NCI-H748 (cell line): ENCODE measurements around the gene SLC30A1.

Experiments used
- DNase-seq: peaks from one replicate; lab custom pipeline; 2025; ENCODE audit not compliant: unreplicated experiment; lab: John Stamatoyannopoulos, UW

SLC30A1 gene

DNA sequence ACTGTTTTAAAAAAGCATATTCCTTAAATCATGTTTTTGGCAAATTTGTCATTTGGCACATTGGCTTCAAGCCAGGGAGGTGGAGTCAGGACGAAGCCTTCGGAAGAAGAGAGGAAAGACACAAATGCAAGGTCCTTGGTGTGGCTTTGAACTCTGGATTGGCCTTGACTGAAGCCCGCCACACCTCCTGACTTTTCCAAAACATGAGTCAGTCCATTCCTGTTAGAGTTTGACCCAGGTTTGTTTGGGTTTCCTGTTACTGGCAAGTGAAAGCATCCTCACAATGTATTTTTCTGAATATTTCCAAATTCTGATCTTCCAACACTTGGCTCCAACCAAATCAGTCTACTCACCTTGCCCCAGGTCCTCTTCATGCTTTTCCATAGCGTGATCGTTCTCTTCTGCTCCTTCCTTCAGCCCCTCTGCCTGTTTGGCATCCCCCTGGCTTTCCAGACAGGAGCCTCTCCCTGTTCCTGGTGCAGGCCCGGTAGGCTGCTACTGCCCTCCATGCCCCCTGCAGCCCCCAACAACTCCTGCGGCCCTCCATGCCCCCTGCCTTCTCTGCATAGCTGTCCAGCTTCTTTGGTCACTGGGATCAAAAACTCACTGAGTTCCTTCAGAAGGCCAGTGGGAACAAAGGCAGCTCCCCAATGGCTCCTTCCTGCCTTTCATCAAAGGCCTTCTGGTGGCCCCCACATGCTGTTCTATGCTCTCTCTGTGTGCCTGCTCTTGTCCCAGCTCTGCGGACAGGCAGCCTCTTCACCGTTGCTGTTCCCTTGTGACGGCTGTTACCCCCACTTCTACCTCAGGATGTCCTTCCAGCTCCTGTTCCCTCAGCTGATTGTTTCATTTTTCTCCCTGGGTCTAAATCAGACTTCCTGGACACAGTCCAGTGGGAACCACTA, 30.4 kb upstream of the SLC30A1 start:
- no peak for DNase-seq

DNA sequence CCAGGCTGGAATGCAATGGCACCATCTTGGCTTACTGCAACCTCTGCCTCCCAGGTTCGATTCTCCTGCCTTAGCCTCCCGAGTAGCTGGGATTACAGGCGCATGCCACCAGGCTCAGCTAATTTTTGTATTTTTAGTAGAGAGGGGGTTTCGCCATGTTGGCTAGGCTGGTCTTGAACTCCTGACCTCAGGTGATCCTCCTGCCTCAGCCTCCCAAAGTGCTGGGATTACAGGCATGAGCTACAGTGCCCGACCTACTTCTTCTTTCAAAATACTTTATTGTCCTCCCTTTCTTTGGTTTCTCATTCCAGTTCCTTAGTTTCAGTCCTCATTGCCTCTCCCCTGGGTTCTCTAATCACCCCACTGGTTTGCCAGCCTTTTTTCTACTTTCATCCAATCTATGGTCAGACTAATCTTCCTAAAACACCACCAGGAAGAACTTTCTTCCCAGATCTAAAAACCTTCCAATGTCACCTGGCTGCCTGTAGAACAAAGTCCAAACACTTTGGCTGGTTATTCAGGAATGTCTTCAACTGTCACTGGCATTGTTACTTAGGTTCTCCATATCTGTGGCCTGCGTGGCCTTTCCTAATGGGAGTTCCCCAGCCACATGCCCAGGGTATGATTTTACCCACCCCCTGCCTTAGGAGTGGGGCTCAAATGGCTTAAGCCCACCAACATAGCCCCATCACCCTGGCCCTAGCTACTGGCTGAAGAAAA, 29.0 kb upstream of the SLC30A1 start:
- no peak for DNase-seq

DNA sequence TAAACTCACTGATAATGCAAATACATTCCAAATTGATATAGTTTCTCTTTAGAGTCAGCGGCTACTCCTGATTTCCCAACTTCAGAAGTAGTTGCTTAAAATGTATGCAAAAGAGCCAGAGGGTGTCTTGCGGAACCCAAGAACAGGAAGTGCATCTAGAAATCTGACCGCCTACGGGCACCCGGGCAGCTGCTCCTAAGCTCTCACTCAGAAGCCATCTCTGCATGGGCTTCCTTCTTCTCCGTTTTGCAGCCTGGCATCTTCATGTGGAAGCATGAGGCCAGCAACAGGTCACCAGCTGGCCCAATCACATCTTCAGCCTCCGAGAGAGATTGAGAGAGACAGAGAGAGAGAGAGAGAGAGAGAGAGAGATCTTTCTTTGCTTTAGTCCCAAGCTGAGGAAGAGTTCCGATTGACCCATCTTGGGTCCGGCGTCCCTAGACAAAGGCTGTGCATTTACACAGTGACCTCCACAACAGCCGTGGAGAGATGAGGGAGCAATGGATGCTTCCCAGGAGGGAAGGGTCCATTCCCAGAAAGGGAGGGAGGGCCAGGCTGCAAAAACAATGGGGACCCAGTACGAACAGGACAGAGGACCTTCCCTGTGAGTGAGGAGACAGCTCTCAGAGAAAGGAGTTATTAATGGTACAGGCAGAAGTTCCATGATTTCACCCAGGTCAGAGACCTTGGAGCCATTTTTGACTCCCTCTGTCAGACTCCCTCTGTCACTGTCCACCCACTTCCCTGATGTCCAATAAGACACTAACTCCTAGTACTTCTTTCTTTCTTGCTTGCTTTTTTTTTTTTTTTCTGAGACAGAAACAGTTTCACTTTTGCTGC, 28.2 kb upstream of the SLC30A1 start:
- no peak for DNase-seq

DNA sequence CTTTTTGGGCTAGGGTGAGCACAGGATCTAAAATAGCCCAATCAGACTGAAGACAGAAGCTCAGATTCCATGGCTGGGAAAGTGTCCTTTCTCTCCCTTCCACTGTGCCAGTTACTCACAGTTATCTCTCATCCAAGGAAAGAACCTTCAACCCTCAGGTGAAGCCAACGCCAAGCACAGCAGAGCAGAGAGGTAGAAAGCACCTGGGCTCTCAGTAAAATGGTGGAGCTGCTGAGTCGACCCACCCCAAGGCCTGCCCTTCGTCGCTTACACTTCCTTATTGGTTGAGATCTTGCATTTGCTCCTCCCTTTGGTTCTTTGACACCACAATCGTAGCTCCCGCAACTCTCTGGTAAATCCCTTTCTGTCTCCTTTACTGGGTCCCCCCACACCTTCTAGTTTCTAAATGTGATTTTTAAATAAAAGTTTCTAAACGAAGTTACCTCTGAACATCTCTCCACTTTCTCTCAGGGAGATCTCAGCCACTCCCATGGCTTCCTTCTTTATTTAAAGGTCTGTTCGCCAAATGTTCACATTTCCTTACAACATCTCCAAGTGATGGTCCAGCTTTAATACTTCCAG, 27.5 kb upstream of the SLC30A1 start:
- no peak for DNase-seq

DNA sequence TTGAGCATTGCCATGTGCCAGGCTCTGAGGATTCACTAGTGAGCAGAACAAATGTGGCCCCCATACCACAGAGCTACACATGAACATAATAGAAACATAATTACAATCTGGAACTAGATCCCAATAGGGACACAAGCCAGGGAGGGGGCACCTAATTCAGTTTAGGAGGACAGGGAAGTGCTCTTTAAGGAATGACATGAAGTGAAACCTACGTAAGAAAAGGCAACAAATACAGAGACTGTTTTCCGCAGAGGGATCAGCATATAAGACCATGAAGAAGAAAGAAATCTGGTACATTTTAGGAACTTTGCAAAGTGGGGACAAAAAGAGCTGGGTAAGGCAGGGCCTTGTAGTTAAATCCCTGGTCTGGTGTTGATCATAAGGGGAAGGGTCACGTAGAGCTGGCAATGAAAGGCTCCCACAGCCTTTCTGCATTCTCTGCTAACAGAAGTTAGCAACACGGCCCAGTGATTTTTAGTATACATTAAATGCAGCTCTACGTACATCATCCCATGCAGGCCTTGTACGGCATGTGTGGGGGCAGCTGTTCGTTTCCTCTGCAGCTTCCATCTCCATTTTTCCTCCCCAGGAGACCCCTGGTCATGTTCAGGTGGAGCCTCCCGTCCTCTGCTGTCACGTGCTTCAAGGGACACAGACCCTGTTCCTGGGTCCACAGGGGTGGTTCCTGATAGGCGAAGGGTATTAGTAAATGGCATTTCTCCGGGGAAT, 26.8 kb upstream of the SLC30A1 start:
- no peak for DNase-seq

DNA sequence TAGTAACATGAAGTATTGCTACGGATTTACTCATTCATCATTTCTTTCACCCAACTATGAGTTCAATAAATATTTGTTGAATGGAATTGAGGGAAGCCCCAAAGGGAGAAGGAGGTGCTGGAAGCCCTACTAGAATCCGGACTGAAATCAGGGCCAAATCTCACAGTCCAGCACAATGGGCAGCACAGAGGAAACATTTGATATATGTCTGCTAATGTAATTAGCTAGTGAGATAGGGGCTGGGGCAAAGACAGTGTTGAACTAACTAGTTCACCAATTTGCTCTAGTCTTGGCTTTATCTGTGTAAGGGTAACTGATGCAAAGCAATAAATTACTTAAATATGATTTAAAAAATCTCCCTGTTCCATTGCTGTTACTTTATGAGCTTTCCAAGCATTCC, 26.1 kb upstream of the SLC30A1 start:
- no peak for DNase-seq

DNA sequence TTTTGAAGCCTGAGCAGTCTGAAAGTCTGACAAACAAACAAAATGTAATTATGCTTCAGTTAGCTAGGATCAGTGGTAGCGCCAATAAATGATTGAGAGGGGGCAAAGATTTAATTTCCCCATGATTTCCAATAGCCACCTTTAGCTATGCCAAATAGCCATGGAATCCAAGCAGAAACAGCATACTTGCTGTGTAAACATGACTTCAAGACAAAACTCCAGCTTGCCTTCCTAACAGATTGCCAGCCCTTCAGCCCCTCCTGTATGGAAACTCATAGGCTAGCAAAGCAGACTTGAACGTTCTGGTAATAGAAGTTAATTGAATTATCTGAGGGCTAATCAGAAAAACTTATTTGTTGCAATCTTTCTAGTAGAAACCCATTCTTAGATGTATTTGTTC, 25.6 kb upstream of the SLC30A1 start:
- DNase-seq: no peak

DNA sequence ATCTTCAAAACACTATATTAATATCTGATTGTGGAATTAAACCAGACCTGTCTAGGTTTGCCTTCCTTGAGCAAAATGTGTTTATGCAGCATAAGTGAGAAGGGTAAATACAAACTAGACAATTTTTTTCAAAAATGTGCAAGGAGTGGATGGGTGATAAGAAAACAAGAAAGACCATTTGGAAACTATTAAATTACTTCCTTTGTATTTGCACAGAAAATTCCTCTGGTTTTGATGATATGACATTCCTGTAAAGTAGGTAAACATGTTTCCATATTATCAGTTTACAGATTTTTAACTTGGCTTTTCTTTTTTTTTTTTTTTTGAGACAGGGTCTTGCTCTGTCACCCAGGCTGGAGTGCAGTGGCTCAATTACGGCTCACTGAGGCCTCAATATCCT, 24.8 kb upstream of the SLC30A1 start:
- no peak for DNase-seq

DNA sequence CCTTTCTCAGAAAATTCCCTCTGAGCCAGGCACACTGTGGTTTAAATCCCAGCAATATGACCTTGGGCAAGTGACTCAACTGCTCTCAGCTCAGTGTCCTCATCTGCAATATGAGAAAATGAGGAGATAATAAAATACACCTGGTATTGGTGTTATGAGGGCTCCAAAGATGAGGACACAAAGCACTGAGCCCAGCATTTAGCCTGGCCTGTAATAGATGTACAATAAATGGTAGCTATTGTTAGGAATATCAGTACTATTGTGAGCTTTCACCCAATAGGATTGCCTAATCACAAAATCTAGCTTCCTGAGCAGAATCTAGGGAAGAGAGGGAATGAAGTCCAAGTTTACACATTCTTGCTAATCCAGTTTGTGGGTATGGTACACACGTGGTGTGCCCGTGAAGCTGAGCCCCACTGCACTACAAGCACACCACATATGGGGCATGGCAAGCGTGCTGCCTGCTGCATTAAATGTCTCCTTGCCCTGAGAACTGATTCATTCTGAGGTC, 24.3 kb upstream of the SLC30A1 start:
- DNase-seq: no peak

DNA sequence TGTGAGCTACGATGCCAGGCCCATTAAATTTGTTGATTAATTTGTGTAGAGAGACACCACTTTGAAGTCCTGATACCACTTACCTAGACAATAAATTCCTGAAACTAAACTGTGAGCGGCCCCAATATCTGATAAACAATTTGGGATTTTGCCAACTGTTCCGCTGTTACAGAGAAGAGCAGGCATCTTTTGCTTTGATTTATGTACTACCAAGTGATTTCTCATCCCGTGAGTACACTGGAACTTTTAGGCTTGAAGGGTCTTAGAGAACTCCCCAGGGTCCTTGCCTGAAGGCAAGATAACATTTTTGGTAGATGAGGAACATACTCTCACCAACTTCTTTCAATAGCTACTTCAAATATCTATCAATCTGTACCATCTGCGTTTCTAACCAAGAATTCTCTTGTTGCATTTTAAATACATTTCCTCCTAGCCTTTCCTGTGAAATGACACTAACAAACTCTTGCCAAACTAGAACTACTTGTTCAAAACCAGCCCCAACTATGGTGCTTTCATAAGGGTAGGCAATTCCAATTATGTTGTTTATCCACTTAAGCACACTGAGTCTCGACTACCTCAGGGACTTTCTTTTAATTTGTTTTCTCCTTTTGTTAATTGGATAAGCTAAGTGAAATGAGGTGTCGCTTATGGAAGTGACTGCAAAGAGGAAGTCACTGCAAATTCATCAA, 23.2 kb upstream of the SLC30A1 start:
- DNase-seq: no peak

DNA sequence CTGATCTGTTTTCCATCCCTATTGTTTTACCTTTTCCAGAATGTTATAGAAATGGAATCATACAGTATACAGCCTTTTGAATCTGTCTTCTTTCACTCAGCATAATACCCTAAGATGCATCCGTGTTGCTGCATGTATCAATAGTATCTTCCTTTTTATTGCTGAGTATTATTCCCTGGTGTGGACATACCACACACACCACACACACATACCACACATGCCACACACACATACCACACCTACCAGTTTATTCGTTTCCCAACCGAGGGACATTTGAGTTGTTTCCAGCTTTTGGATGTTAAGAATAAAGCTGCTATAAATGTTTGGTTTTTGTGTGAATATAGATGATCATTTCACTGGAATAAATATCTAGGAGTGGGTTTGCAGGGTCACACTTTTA, 22.2 kb upstream of the SLC30A1 start:
- DNase-seq: no peak

DNA sequence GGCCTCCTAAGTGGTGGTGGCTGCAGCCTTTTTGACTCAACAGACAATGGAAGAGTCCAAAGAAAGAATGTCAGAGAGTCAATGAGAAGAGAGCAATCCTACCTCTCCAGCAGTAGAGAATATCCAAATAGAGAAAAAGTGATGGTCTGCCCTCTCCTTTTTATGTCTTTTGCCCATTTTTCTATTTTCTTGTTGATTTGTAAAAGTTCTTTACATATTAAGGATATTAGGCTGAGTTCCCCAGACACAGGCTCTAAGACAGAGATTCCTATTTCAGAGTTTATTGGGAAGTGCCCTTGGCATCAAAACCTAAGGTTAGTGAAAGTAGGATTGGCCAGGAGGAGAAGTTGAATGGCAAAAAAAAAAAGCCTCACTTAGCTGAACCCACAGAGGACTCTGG, 20.3 kb upstream of the SLC30A1 start:
- no peak for DNase-seq

DNA sequence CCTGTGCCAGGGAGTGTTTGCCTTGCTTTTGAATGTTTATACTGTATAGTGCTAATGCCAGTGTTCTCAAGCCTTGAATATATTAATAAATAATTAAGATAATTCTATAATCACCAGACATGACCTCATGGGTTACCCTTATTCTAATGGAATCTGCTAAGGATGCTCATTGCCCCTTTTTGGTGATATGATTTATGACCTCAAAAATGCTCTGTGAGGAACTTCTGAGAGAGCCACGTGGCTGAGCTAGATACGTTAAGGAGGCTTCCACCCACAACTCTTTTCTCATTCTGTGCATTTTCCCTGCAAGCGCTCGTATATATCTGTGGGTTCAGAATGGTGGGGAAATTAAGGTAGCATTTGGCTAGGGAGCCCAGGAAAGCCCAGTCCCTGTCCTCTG, 19.6 kb upstream of the SLC30A1 start:
- no peak for DNase-seq

DNA sequence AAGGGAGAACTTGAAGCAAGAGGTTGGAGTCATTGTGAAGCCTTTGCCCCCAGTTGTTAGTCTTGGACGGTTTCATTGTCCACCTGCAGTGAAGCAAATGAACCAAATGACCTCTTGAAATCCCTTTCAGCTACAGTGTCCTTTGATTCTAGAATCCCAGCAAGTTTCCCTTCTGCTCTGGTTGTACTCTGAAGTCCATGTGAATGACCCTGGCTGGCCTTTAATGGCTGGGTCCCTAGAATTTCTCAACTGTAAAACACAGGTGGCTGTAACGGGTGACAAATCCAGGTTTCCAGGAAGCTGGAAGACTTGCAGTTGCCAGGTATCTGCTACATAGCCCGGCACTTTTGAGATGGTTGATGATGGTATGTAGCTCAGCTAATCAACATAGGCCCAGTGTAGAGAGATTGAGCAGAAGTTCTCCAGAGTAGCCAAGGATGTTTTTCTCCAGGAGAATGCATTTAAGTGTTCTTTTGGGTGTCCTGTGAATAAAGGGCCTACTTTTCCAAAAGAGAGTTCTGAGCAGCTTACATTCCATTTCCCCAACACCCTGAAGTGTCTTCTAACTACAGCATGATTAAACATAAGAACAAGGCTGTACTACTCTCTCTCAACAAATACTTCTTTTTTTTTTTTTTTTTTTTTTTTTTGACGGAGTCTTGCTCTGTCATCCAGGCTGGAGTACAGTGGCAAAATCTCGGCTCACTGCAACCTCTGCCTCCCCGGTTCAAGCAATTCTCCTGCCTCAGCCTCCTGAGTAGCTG, 17.6 kb upstream of the SLC30A1 start:
- DNase-seq: no peak

DNA sequence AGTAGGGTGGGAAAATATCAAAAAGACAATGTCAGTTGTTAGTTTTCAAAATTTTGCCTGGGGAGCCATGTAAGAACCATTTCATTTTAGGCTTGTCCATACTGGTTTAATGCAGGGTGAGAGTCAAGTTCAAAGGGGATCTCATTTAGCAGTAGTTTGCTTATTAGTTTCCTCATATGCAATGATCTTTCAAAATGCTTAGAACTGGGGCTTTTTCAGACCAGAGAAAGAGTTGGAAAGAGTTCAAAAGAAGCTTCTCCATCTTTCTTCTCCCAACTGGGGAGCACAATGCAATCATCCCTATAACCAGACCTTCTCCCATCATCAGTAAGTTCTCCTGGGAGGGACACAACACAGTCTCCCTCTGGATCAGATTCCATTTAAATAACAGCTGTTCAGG, 16.5 kb upstream of the SLC30A1 start:
- DNase-seq: no peak

DNA sequence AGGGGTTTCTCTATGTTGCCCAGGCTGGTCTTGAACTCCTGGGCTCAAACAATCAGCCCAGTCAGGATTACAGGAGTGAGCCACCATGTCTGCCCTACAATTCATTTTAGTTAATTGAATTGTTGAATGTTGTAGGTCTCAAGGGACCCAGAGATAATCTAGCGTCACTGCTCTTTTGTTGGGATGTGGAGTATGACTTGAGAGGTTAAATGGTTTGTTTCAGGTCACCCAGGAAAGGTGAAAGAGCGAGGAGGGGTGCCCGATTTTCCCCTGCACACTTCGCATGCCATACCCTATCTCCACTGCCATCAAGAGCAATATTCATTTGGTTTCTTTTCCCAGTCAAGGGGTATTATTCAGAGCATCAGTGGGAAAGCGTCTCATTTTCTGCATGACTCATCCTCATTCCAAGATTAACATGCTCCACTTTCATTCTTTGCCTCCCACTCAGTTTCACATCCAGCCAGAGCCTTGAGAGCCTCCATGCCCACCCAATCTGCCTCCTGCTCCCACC, 13.1 kb upstream of the SLC30A1 start:
- no peak for DNase-seq

DNA sequence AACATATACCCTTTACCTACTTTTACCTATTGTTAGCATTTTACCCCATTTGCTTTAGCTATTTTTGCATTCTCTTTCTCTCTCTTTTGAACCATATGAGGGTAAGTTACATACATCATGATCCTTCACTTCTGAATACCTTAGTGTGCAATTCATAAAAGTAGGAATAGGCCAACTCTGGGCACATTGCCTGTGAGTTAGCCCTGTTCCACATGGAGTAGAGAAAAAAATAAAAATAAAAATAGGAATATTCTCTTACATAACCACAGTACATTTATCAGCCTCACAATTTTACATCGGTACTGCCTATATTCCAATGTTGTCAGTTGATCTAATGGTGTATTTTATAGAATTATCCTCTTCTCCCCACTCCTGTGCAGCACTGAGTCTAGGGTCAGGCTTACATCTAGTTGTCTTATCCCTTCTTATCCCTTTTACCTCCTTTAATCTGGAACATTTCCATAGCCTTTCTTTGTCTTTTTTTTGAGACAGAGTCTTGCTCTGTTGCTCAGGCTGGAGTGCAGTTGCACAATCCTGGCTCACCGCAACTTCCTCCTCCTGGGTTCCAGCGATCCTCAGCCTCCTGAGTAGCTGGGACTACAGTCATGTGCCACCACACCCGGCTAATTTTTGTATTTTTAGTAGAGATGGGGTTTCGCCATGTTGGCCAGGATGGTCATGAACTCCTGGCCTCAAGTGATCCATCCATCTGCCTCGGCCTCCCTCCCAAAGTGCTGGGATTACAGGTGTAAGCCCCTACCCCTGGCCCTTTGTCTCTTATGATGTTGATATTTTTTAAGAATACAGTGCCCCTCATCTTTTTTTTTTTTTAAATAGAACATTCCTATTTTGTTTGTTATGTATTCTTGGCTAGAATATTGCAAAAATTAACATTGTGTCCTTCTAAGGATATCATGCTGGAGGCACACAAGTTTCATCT, 11.1 kb upstream of the SLC30A1 start:
- DNase-seq: no peak

DNA sequence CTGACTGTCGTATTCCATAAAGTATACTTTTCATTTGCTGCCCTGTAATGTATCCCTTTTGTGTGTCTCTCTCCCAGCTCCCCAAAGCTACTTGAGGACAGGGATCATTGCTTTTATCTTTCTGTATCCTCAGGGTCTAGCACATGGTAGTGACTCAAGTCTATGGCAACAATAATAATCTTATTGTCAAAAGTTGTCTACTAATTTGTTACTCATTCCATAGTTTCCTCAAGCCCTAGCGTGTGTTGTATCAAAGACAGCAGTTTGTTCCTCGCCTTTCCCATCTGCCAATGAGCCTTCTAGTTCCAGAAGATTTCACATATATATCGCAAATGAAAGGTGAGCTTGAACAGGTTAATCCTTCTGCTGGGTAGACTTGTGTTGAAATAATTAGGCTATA, 9.8 kb upstream of the SLC30A1 start:
- DNase-seq: no peak
